GM23338 (cell line): Measurements from ENCODE around the gene ENOX1. TPM values are rescaled to one million over a fixed set of nuclear protein-coding genes. Genes with fewer than 3 reads are reported as not detected.

ENCODE experiments used
- ATAC-seq: fragments of 200-7000 bp; cut with Tn5 transposase; 3 replicates; pipeline ENCODE4 v1.9.1; 2020
- DNase-seq: peaks from one replicate; pipeline ENCODE4 v3.0.0-alpha.2; 2015; ENCODE audit warnings: low spot score
- H2AFZ ChIP-seq: fragments of 200-600 bp; sonication (generic); 2 replicates; pipeline ENCODE4 v1.8.0; 2016; ENCODE audit warnings: antibody characterized with exemption, mild to moderate bottlenecking, moderate library complexity
- H3F3A ChIP-seq: fragments of 200-600 bp; sonication (generic); replicated peaks from 2 replicates; pipeline ENCODE4 v1.8.0; 2017; ENCODE audit warnings: antibody characterized with exemption, mixed run types, low read depth
- H3K27ac ChIP-seq: fragments of 200-600 bp; sonication (generic); 2 replicates; pipeline ENCODE4 v1.6.1; 2016; ENCODE audit warnings: low read depth
- H3K27me3 ChIP-seq: fragments of 200-600 bp; sonication (generic); 2 replicates; pipeline ENCODE4 v1.8.0; 2016; ENCODE audit warnings: mild to moderate bottlenecking, mixed run types, moderate library complexity; ENCODE audit not compliant: insufficient read depth
- H3K36me3 ChIP-seq: fragments of 200-600 bp; sonication (generic); 2 replicates; pipeline ENCODE4 v1.8.0; 2016; ENCODE audit warnings: mild to moderate bottlenecking; ENCODE audit not compliant: insufficient read depth
- H3K4me1 ChIP-seq: fragments of 200-600 bp; sonication (generic); 2 replicates; pipeline ENCODE4 v1.8.0; 2016; ENCODE audit warnings: mild to moderate bottlenecking, moderate library complexity; ENCODE audit not compliant: insufficient read depth
- H3K4me2 ChIP-seq: fragments of 200-600 bp; sonication (generic); 2 replicates; pipeline ENCODE4 v1.7.1; 2017; ENCODE audit warnings: mixed run types
- H3K4me3 ChIP-seq: fragments of 200-600 bp; sonication (generic); 2 replicates; pipeline ENCODE4 v1.6.1; 2016; ENCODE audit warnings: mixed run types
- H3K79me2 ChIP-seq: fragments of 200-600 bp; sonication (generic); replicated peaks from 2 replicates; pipeline ENCODE4 v1.8.0; 2017; ENCODE audit warnings: mild to moderate bottlenecking; ENCODE audit not compliant: insufficient read depth
- H3K9me2 ChIP-seq: fragments of 200-600 bp; sonication (generic); 2 replicates; pipeline ENCODE4 v1.8.0; 2017; ENCODE audit not compliant: insufficient read depth
- H4K20me1 ChIP-seq: fragments of 200-600 bp; sonication (generic); replicated peaks from 2 replicates; pipeline ENCODE4 v1.8.0; 2017; ENCODE audit warnings: mild to moderate bottlenecking; ENCODE audit not compliant: insufficient read depth
- H3K27ac Mint-ChIP-seq: 2 replicates; pipeline ENCODE4 v1.8.0; 2020; ENCODE audit warnings: inconsistent platforms, mild to moderate bottlenecking, moderate library complexity, mixed read lengths
- H3K27me3 Mint-ChIP-seq: 3 replicates; pipeline ENCODE4 v1.8.0; 2022; ENCODE audit warnings: low read depth, mild to moderate bottlenecking, moderate library complexity, mixed read lengths, inconsistent platforms; ENCODE audit not compliant: insufficient read depth, poor library complexity
- H3K36me3 Mint-ChIP-seq: 3 replicates; pipeline ENCODE4 v1.8.0; 2021; ENCODE audit warnings: low read depth, mild to moderate bottlenecking, inconsistent platforms, moderate library complexity, mixed read lengths
- H3K4me1 Mint-ChIP-seq: 3 replicates; pipeline ENCODE4 v1.8.0; 2020; ENCODE audit warnings: mild to moderate bottlenecking, inconsistent platforms, mixed read lengths
- H3K4me3 Mint-ChIP-seq: 3 replicates; pipeline ENCODE4 v1.8.0; 2021; ENCODE audit warnings: moderate library complexity, mild to moderate bottlenecking, inconsistent platforms, mixed read lengths
- H3K9me3 Mint-ChIP-seq: 3 replicates; pipeline ENCODE4 v1.8.0; 2020; ENCODE audit warnings: moderate library complexity, mild to moderate bottlenecking, inconsistent platforms, mixed read lengths
- CTCF ChIP-seq, 2 experiments: fragments of 200-600 bp in 1 of 2; sonication (generic) in 1 of 2; conservative IDR thresholded peaks; 2 replicates each; pipeline versions ENCODE4 v1.5.1 to v1.6.1; 2016 to 2017; ENCODE audit warnings: antibody characterized with exemption in 2 of 2, low read depth in 2 of 2, mild to moderate bottlenecking in 2 of 2, moderate library complexity in 1 of 2
- ETS1 ChIP-seq: IDR thresholded peaks from 2 replicates; pipeline ENCODE4 v1.6.1; 2016; ENCODE audit warnings: antibody characterized with exemption
- EZH2 ChIP-seq: fragments of 200-600 bp; sonication (generic); IDR thresholded peaks from one replicate; pipeline ENCODE4 v1.8.0; 2017; ENCODE audit warnings: antibody characterized with exemption, mild to moderate bottlenecking, low read depth; ENCODE audit not compliant: unreplicated experiment
- EZH2phosphoT487 ChIP-seq: fragments of 200-600 bp; sonication (generic); IDR thresholded peaks from one replicate; pipeline ENCODE4 v1.8.1; 2018; ENCODE audit warnings: antibody characterized with exemption; ENCODE audit not compliant: unreplicated experiment
- JUNB ChIP-seq: IDR thresholded peaks from one replicate; pipeline ENCODE4 v1.6.1; 2016; ENCODE audit warnings: antibody characterized with exemption; ENCODE audit not compliant: unreplicated experiment
- NANOG ChIP-seq: IDR thresholded peaks from 2 replicates; pipeline ENCODE4 v1.6.1; 2016; ENCODE audit warnings: antibody characterized with exemption, borderline replicate concordance
- POLR2AphosphoS5 ChIP-seq: IDR thresholded peaks from 2 replicates; pipeline ENCODE4 v1.6.1; 2016; ENCODE audit warnings: antibody characterized with exemption, low read depth
- REST ChIP-seq: IDR thresholded peaks from one replicate; pipeline ENCODE4 v1.6.1; 2018; ENCODE audit warnings: antibody characterized with exemption; ENCODE audit not compliant: unreplicated experiment
- ZNF114 ChIP-seq: fragments of 250-450 bp; sonication (Bioruptor Pico); IDR thresholded peaks from 2 replicates; pipeline ENCODE4 v1.5.0; 2020; ENCODE audit warnings: mild to moderate bottlenecking, moderate library complexity
- ZNF331 ChIP-seq: fragments of 250-450 bp; sonication (Bioruptor Pico); IDR thresholded peaks from 2 replicates; pipeline ENCODE4 v1.5.0; 2020; ENCODE audit warnings: low read depth, mild to moderate bottlenecking, moderate library complexity
- ZNF462 ChIP-seq: fragments of 250-450 bp; sonication (Bioruptor Pico); IDR thresholded peaks from 2 replicates; pipeline ENCODE4 v1.5.0; 2020; ENCODE audit warnings: mild to moderate bottlenecking, moderate library complexity
- polyA plus RNA-seq: library from polyadenylated mRNA; unstranded; fragments of >200 nt; fragmentation: Nextera tagmentation; extraction: Ambion mirVana; gene quantifications from 2 replicates; pipeline ENCODE4 v1.2.1, GENCODE V29; 2016
- total RNA-seq: library from RNA; depleted of rRNA; stranded (reverse); fragments of >200 nt; shearing (Covaris generic); gene quantifications from 2 replicates; pipeline ENCODE4 v1.2.3, GENCODE V29; 2014

The ENOX1 gene
- total and polyA plus RNA-seq, 2 experiments from 2014 or later = 0.66 to 0.81 TPM

- TF ChIP-seq ZNF462 (CRISPR knock-in tag) (no peak), EZH2phosphoT487 (no peak), NANOG (no peak), ETS1 (no peak), JUNB (no peak), POLR2AphosphoS5 (no peak)
Observed at GRCh38 chr13:43757266-43757665, 29.5 kb downstream of the ENOX1 start (continued).

GRCh38 chr13:43755844-43756243 lies 30.9 kb downstream of the ENOX1 start:
- no peaks in the 10 kb centered on the region for H3K9me3 Mint-ChIP-seq
- ATAC-seq = no peak
- H3F3A ChIP-seq = no peaks in the 10 kb centered on the region
- H2AFZ ChIP-seq = no peak overlapping the region
- no peak overlapping the region for H3K4me3 ChIP-seq
- no peaks in the 10 kb centered on the region for H3K36me3 Mint-ChIP-seq
- H3K4me1 Mint-ChIP-seq = peaks cover 5% of the 10 kb centered on the region; the same call in 2 of the 3 replicates
- H3K27ac ChIP-seq = no peak overlapping the region
- H3K79me2 ChIP-seq = no peaks in the 10 kb centered on the region
- no peaks in the 10 kb centered on the region for H3K27me3 Mint-ChIP-seq
- no peak overlapping the region for H3K4me2 ChIP-seq
- H3K4me3 Mint-ChIP-seq = no peak overlapping the region
- H4K20me1 ChIP-seq = no peaks in the 10 kb centered on the region
- H3K36me3 ChIP-seq = no peaks in the 10 kb centered on the region
- H3K4me1 ChIP-seq = 0 out of 2 replicates have a peak, but pooled peaks cover 5% of the 10 kb centered on the region
- no peaks in the 10 kb centered on the region for H3K9me2 ChIP-seq
- DNase-seq = no peak
- no peak overlapping the region for H3K27ac Mint-ChIP-seq
- H3K27me3 ChIP-seq = no peaks in the 10 kb centered on the region
- TF ChIP-seq ZNF331 = no peak
- TF ChIP-seq REST = no peak
- no peak for TF ChIP-seq ETS1
- TF ChIP-seq NANOG = no peak
- no peak for TF ChIP-seq POLR2AphosphoS5
- no peak for TF ChIP-seq ZNF114 (CRISPR knock-in tag)
- TF ChIP-seq JUNB = no peak
- no peak for TF ChIP-seq CTCF (conservative IDR thresholded peaks at IDR 0.05; ENCODE audit: low read depth in 2 of 2)
- no peak for TF ChIP-seq EZH2phosphoT487
- TF ChIP-seq EZH2 = no peak
